H1 (cell line): ENCODE results near the gene MAP3K14.

Experiments
- CBX5 ChIP-seq: fragments of 300-800, 300-1000 bp; sonication (generic); IDR thresholded peaks from 2 replicates; pipeline ENCODE4 v1.7.1; 2016; ENCODE audit warnings: antibody characterized with exemption, low read length, low read depth
- CREB1 ChIP-seq: IDR thresholded peaks from 2 replicates; pipeline ENCODE4 v1.6.1; 2012; ENCODE audit warnings: inconsistent platforms
- EZH2 ChIP-seq: fragments of 200-600 bp; sonication (generic); IDR thresholded peaks from 2 replicates; pipeline ENCODE4 v1.7.1; 2012; ENCODE audit warnings: low read depth, mild to moderate bottlenecking, moderate library complexity, low read length, inconsistent platforms; ENCODE audit not compliant: severe bottlenecking
- FOSL1 ChIP-seq: IDR thresholded peaks from 2 replicates; pipeline ENCODE4 v1.6.1; 2011; ENCODE audit warnings: mild to moderate bottlenecking, low read depth, low read length, moderate library complexity; ENCODE audit not compliant: insufficient read depth
- KDM5A ChIP-seq: fragments of 200-600 bp; IDR thresholded peaks from 2 replicates; pipeline ENCODE4 v1.7.1; 2012; ENCODE audit warnings: mild to moderate bottlenecking, low read length, inconsistent platforms, mixed read lengths
- POLR2A ChIP-seq, 2 experiments: IDR thresholded peaks; 1 replicate in 1 of 2; 2 replicates in 1 of 2; pipeline ENCODE4 v1.6.1; 2011; ENCODE audit warnings: low read depth in 2 of 2, low read length in 2 of 2, mild to moderate bottlenecking in 2 of 2; ENCODE audit errors: control extremely low read depth in 1 of 2
- ZNF274 ChIP-seq: IDR thresholded peaks from 2 replicates; pipeline ENCODE4 v1.7.0; 2012; ENCODE audit warnings: low read length, borderline replicate concordance; ENCODE audit errors: extremely low read depth
- TF ChIP-seq, protein P1 (sequence below), 3 experiments: IDR thresholded peaks; 1 replicate in 2 of 3; 2 replicates in 1 of 3; pipeline versions ENCODE4 v1.5.1 to v1.6.1; 2011; ENCODE audit warnings: low read length in 3 of 3, mild to moderate bottlenecking in 3 of 3, inconsistent platforms in 2 of 3, low read depth in 1 of 3, moderate library complexity in 1 of 3; ENCODE audit not compliant: insufficient read depth in 1 of 3; ENCODE audit errors: control extremely low read depth in 1 of 3
- TF ChIP-seq, protein P2 (sequence below): IDR thresholded peaks from 2 replicates; pipeline ENCODE4 v1.6.1; 2012; ENCODE audit warnings: inconsistent platforms
- TF ChIP-seq, protein P3 (sequence below): IDR thresholded peaks from 2 replicates; pipeline ENCODE4 v1.6.1; 2012; ENCODE audit warnings: inconsistent platforms

DNA sequence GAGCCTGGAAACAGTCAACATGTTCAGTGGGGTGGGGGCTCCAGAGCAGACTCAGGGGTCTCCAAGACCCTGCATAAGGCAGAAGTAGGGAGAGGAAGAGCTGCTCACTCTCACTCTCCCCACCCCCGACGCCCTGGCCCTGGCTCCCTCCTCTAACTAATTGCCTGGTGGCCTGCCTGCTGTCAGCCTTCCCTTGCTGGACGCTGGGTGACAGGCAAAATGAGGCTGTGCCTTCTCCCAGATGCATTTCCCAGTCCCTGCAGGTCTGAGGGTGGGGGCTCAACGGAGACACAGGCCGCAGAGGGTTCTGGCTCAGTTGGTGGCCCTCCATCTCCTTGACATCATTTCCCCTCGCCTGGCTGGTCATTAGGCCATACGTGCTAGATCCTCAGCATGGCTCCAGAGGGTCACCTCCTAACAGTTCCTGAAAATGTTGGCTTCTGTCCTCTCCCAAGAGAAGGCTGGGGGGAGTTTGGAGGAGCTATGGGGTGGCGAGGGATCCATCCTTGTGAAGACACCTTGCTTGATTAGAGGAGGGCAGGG, 93.8 kb downstream of the MAP3K14 start:
- TF ChIP-seq, protein P1, sequence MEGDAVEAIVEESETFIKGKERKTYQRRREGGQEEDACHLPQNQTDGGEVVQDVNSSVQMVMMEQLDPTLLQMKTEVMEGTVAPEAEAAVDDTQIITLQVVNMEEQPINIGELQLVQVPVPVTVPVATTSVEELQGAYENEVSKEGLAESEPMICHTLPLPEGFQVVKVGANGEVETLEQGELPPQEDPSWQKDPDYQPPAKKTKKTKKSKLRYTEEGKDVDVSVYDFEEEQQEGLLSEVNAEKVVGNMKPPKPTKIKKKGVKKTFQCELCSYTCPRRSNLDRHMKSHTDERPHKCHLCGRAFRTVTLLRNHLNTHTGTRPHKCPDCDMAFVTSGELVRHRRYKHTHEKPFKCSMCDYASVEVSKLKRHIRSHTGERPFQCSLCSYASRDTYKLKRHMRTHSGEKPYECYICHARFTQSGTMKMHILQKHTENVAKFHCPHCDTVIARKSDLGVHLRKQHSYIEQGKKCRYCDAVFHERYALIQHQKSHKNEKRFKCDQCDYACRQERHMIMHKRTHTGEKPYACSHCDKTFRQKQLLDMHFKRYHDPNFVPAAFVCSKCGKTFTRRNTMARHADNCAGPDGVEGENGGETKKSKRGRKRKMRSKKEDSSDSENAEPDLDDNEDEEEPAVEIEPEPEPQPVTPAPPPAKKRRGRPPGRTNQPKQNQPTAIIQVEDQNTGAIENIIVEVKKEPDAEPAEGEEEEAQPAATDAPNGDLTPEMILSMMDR (IDR thresholded peaks at IDR 0.05; ENCODE audit: control extremely low read depth in 1 of 3, insufficient read depth in 1 of 3, low read depth in 1 of 3, low read length in 3 of 3), result no peak
- TF ChIP-seq POLR2A (IDR thresholded peaks at IDR 0.05; ENCODE audit: control extremely low read depth in 1 of 2, low read depth in 2 of 2, low read length in 2 of 2) (no peak), EZH2 (no peak), ZNF274 (no peak), KDM5A (no peak), FOSL1 (no peak), CREB1 (no peak), CBX5 (no peak)
- TF ChIP-seq, protein P2, sequence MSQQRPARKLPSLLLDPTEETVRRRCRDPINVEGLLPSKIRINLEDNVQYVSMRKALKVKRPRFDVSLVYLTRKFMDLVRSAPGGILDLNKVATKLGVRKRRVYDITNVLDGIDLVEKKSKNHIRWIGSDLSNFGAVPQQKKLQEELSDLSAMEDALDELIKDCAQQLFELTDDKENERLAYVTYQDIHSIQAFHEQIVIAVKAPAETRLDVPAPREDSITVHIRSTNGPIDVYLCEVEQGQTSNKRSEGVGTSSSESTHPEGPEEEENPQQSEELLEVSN, result no peak
- TF ChIP-seq, protein P3, sequence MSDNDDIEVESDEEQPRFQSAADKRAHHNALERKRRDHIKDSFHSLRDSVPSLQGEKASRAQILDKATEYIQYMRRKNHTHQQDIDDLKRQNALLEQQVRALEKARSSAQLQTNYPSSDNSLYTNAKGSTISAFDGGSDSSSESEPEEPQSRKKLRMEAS, result no peak
